ENCODE data around the gene KCND2. TPM values are rescaled to one million over a fixed set of nuclear protein-coding genes. Genes with fewer than 3 reads are reported as not detected.

KCND2 gene
- total and polyA plus RNA-seq, 2 of the 4 experiments (the other 2 are of a cell fraction), result under 0.01 TPM; not detected in 1

- Histone ChIP-seq H2BK20ac (ENCODE audit: low read depth, low read length) (no peak overlapping the region), H3K4me2 (ENCODE audit: low read depth, low read length) (no peak overlapping the region), H3K9me1 (ENCODE audit: insufficient read depth, low read length) (no peaks in the 10 kb centered on the region), H4K91ac (ENCODE audit: insufficient read depth, low read depth, low read length) (no peak overlapping the region), H3K23ac (ENCODE audit: low read depth, low read length) (no peak overlapping the region), H3K14ac (replicated peaks; ENCODE audit: low read depth, low read length) (no peak overlapping the region), H3K27me3 (ENCODE audit: control insufficient read depth, insufficient read depth, low read length) (no peaks in the 10 kb centered on the region), H2BK15ac (ENCODE audit: low read depth, low read length) (no peak overlapping the region), H2BK5ac (ENCODE audit: low read depth, low read length, poor library complexity, severe bottlenecking) (no peak overlapping the region), H2BK120ac (ENCODE audit: low read depth, low read length) (no peak overlapping the region), H3K4me1 (ENCODE audit: control insufficient read depth, insufficient read depth, low read length) (no peaks in the 10 kb centered on the region), H4K8ac (ENCODE audit: low read depth in 2 of 2, low read length in 2 of 2) (no peak overlapping the region), H3K79me1 (ENCODE audit: low read depth in 1 of 2, low read length in 2 of 2) (no peaks in the 10 kb centered on the region), H3K56ac (ENCODE audit: extremely low read depth, insufficient read depth, low read length) (no peak overlapping the region), H3K9ac (ENCODE audit: low read depth, low read length) (no peak overlapping the region), H3K36me3 (ENCODE audit: control insufficient read depth, insufficient read depth, low read length) (no peaks in the 10 kb centered on the region), H3K4me3 (ENCODE audit: insufficient read depth, low read depth, low read length) (no peak overlapping the region), H3K9me3 (ENCODE audit: control insufficient read depth, insufficient read depth, low read length) (no peaks in the 10 kb centered on the region), H2AK5ac (ENCODE audit: low read depth, low read length) (no peak overlapping the region), H3K18ac (ENCODE audit: low read depth, low read length) (no peak overlapping the region), H4K20me1 (ENCODE audit: insufficient read depth, low read length) (no peaks in the 10 kb centered on the region), H2AK9ac (replicated peaks; ENCODE audit: low read depth, low read length, poor library complexity) (no peak overlapping the region), H2AFZ (replicated peaks; ENCODE audit: low read length, poor library complexity) (no peak overlapping the region), H3K4ac (ENCODE audit: low read depth, low read length) (no peak overlapping the region), H4K5ac (ENCODE audit: low read depth, low read length) (no peak overlapping the region), H3K27ac (ENCODE audit: insufficient read depth, low read length) (no peak overlapping the region)
- TF ChIP-seq RAD21 (IDR thresholded peaks at IDR 0.05; ENCODE audit: low read length) (no peak), FOS (IDR thresholded peaks at IDR 0.05; ENCODE audit: low read depth, low read length) (no peak), SMC3 (IDR thresholded peaks at IDR 0.05; ENCODE audit: low read depth, low read length) (no peak), CHD1 (IDR thresholded peaks at IDR 0.05; ENCODE audit: low read depth, low read length) (no peak), CEBPB (IDR thresholded peaks at IDR 0.05; ENCODE audit: low read depth, low read length) (no peak), USF2 (IDR thresholded peaks at IDR 0.05; ENCODE audit: low read depth, low read length) (no peak), RCOR1 (IDR thresholded peaks at IDR 0.05; ENCODE audit: insufficient replicate concordance, low read length) (no peak), MAFK (IDR thresholded peaks at IDR 0.05; ENCODE audit: low read depth, low read length) (no peak)
- TF ChIP-seq, protein P1, sequence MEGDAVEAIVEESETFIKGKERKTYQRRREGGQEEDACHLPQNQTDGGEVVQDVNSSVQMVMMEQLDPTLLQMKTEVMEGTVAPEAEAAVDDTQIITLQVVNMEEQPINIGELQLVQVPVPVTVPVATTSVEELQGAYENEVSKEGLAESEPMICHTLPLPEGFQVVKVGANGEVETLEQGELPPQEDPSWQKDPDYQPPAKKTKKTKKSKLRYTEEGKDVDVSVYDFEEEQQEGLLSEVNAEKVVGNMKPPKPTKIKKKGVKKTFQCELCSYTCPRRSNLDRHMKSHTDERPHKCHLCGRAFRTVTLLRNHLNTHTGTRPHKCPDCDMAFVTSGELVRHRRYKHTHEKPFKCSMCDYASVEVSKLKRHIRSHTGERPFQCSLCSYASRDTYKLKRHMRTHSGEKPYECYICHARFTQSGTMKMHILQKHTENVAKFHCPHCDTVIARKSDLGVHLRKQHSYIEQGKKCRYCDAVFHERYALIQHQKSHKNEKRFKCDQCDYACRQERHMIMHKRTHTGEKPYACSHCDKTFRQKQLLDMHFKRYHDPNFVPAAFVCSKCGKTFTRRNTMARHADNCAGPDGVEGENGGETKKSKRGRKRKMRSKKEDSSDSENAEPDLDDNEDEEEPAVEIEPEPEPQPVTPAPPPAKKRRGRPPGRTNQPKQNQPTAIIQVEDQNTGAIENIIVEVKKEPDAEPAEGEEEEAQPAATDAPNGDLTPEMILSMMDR (conservative IDR thresholded peaks at IDR 0.05; ENCODE audit: low read depth, low read length), result no peak
- TF ChIP-seq, protein P2, sequence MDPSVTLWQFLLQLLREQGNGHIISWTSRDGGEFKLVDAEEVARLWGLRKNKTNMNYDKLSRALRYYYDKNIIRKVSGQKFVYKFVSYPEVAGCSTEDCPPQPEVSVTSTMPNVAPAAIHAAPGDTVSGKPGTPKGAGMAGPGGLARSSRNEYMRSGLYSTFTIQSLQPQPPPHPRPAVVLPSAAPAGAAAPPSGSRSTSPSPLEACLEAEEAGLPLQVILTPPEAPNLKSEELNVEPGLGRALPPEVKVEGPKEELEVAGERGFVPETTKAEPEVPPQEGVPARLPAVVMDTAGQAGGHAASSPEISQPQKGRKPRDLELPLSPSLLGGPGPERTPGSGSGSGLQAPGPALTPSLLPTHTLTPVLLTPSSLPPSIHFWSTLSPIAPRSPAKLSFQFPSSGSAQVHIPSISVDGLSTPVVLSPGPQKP (IDR thresholded peaks at IDR 0.05; ENCODE audit: borderline replicate concordance, low read depth, low read length), result no peak
- ChIA-PET POLR2A (ENCODE audit: unreplicated experiment) (interaction anchor here (0.5 kb wide), 1 partner anchor 787 kb away, joined by 3 read pairs; no protein-coding TSS in a partner anchor), CTCF (no interaction called here)
- no TSS peak for BruUV-seq (replicated peaks)
- DNase-seq (no peak), ATAC-seq (ENCODE audit: low read depth) (no peak)
- in situ Hi-C loops (cut with MboI; ENCODE audit: low sequenced_read_pairs) (no loop called here), intact Hi-C loops (cut with micrococcal nuclease) (no loop called here), dilution Hi-C loops (cut with HindIII; ENCODE audit: low sequenced_read_pairs, unreplicated experiment) (no loop called here)
- 60% methylated on average over 2 of the region's 7 CpGs; no CpG with 5 or more reads in 1 of the 2 experiments for WGBS, 2 experiments (ENCODE audit: extremely low coverage in 2 of 2, insufficient read length in 1 of 2)
Measured at GRCh38 chr7:120302190-120302589, 29.2 kb downstream of the KCND2 start.
